ENCODE results near the gene OGFR.
"Not testable (repeated sequence)": the region's sequence is repeated elsewhere in the genome, so short reads cannot be mapped to it uniquely, and the experiment has no call there.

OGFR gene

GRCh38 chr20:62852196-62852595 lies 47.6 kb downstream of the OGFR start:
- Histone ChIP-seq H3K27me3 (ENCODE audit: control insufficient read depth, insufficient read depth, low read length) (no peaks in the 10 kb centered on the region), H3K27ac (no peak overlapping the region), H3K4me1 (no peaks in the 10 kb centered on the region), H3K9me3 (ENCODE audit: control insufficient read depth, low read length) (no peaks in the 10 kb centered on the region), H3K79me2 (no peaks in the 10 kb centered on the region), H2AFZ (no peak overlapping the region), H3K4me2 (ENCODE audit: low read length) (no peak overlapping the region), H3K9ac (no peak overlapping the region), H3K36me3 (ENCODE audit: control insufficient read depth, insufficient read depth, low read length) (no peaks in the 10 kb centered on the region), H3K4me3 (ENCODE audit: low read depth, low read length) (no peak overlapping the region)
- TF ChIP-seq CTCF (IDR thresholded peaks at IDR 0.05) = no peak

- TF ChIP-seq CTCF (IDR thresholded peaks at IDR 0.05) = no peak
- no peaks in the 10 kb centered on the region for H3K4me1 ChIP-seq
- H3K4me3 ChIP-seq (ENCODE audit: low read depth, low read length) = no peak overlapping the region
- no peak overlapping the region for H3K27ac ChIP-seq
- no peaks in the 10 kb centered on the region for H3K36me3 ChIP-seq (ENCODE audit: control insufficient read depth, insufficient read depth, low read length)
- no peak overlapping the region for H2AFZ ChIP-seq
- H3K27me3 ChIP-seq (ENCODE audit: control insufficient read depth, insufficient read depth, low read length) = no peaks in the 10 kb centered on the region
- H3K9me3 ChIP-seq (ENCODE audit: control insufficient read depth, low read length) = no peaks in the 10 kb centered on the region
- H3K4me2 ChIP-seq (ENCODE audit: low read length) = no peak overlapping the region
- H3K79me2 ChIP-seq = no peaks in the 10 kb centered on the region
- H3K9ac ChIP-seq = no peak overlapping the region
Measured at GRCh38 chr20:62852841-62853240, 48.2 kb downstream of the OGFR start.

- not testable (repeated sequence) for H3K4me3 ChIP-seq (ENCODE audit: low read depth, low read length); H3K4me2 ChIP-seq (ENCODE audit: low read length); H3K9ac ChIP-seq; H3K4me1 ChIP-seq; H3K27me3 ChIP-seq (ENCODE audit: control insufficient read depth, insufficient read depth, low read length); H3K27ac ChIP-seq; H3K9me3 ChIP-seq (ENCODE audit: control insufficient read depth, low read length); H3K79me2 ChIP-seq; H2AFZ ChIP-seq; H3K36me3 ChIP-seq (ENCODE audit: control insufficient read depth, insufficient read depth, low read length)
Measured at GRCh38 chr20:62853304-62853703, 48.7 kb downstream of the OGFR start.

- no peaks in the 10 kb centered on the region for H3K36me3 ChIP-seq (ENCODE audit: control insufficient read depth, insufficient read depth, low read length)
Measured at GRCh38 chr20:62854121-62854520, 49.5 kb downstream of the OGFR start.

GRCh38 chr20:62855120-62855519 lies 50.5 kb downstream of the OGFR start:
- Histone ChIP-seq H3K9ac (no peak overlapping the region), H3K4me3 (ENCODE audit: low read depth, low read length) (no peak overlapping the region), H3K79me2 (no peaks in the 10 kb centered on the region), H3K4me2 (ENCODE audit: low read length) (no peak overlapping the region), H3K36me3 (ENCODE audit: control insufficient read depth, insufficient read depth, low read length) (no peaks in the 10 kb centered on the region), H3K27ac (no peak overlapping the region), H2AFZ (no peak overlapping the region), H3K27me3 (ENCODE audit: control insufficient read depth, insufficient read depth, low read length) (no peaks in the 10 kb centered on the region), H3K9me3 (ENCODE audit: control insufficient read depth, low read length) (no peaks in the 10 kb centered on the region), H3K4me1 (no peaks in the 10 kb centered on the region)
- no peak for TF ChIP-seq CTCF (IDR thresholded peaks at IDR 0.05)

More at GRCh38 chr20:62854121-62854520, 49.5 kb downstream of the OGFR start:
- H3K27ac ChIP-seq = no peak overlapping the region
- H3K9me3 ChIP-seq (ENCODE audit: control insufficient read depth, low read length) = no peaks in the 10 kb centered on the region
- no peak for TF ChIP-seq CTCF (IDR thresholded peaks at IDR 0.05)
- H3K4me2 ChIP-seq (ENCODE audit: low read length) = no peak overlapping the region
- H3K4me3 ChIP-seq (ENCODE audit: low read depth, low read length) = no peak overlapping the region
- H3K79me2 ChIP-seq = no peaks in the 10 kb centered on the region
- H3K27me3 ChIP-seq (ENCODE audit: control insufficient read depth, insufficient read depth, low read length) = no peaks in the 10 kb centered on the region
- no peak overlapping the region for H3K9ac ChIP-seq
- H2AFZ ChIP-seq = no peak overlapping the region
- H3K4me1 ChIP-seq = no peaks in the 10 kb centered on the region

Measured in parathyroid adenoma (tissue), 2 donors.